GM06990 (cell line): ENCODE measurements around the gene WEE1.
A peak's percentile ranks its signal among the peaks of the same experiment; 100 is the strongest.

Source experiments
- DNase-seq: peaks from one replicate; pipeline ENCODE4 v3.0.0-alpha.2; 2011; ENCODE audit not compliant: insufficient read length; ENCODE audit errors: extremely low read depth
- H3K27me3 ChIP-seq: replicated peaks from 2 replicates; pipeline ENCODE4 v1.6.0; 2011; ENCODE audit warnings: low read length; ENCODE audit not compliant: control insufficient read depth, insufficient read depth
- H3K36me3 ChIP-seq: 2 replicates; pipeline ENCODE4 v1.5.1; 2011; ENCODE audit warnings: low read length; ENCODE audit not compliant: control insufficient read depth, insufficient read depth
- H3K4me3 ChIP-seq: replicated peaks from 2 replicates; pipeline ENCODE4 v1.5.1; 2011; ENCODE audit warnings: low read depth, mild to moderate bottlenecking, control low read depth, low read length
- TF ChIP-seq, protein P1 (sequence below): IDR thresholded peaks from 2 replicates; pipeline ENCODE4 v1.5.1; 2011; ENCODE audit warnings: low read length, control low read depth, mild to moderate bottlenecking, inconsistent platforms; ENCODE audit not compliant: insufficient read depth, poor library complexity, severe bottlenecking

Gene WEE1

DNA sequence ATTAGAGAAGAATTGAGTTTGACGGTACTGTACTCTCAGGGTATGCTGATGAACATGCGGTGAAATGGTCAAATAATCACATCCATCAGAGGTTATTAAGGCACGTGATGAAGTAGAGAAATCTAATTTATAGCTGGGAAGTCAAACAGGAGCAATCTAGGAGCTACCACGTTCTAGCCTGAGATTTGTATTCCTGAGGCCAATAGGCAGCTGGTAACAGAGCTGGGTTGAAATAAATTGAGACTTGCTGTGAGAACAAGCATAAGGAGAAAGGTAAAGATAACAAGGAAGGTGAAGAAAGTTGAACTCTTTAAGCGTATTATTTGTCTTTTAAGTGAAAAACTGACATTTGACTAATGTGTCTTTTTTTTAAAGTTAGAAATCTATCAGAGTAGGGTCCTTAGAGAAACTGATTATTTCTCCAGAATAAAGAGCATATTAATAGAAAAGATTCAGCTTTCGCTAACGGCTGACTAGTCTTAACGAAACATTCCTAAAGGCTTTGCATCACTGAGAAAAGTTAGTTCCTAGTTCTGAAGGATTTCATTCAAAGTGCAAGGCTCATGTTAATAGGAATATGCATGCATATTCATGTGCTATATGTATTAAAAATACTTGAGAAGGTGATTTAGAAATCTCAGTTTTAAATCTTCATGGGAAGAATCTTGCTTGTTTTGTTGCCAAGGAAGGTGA, 5.2 kb upstream of the WEE1 start:
- no peak overlapping the region for H3K4me3 ChIP-seq
- TF ChIP-seq, protein P1, sequence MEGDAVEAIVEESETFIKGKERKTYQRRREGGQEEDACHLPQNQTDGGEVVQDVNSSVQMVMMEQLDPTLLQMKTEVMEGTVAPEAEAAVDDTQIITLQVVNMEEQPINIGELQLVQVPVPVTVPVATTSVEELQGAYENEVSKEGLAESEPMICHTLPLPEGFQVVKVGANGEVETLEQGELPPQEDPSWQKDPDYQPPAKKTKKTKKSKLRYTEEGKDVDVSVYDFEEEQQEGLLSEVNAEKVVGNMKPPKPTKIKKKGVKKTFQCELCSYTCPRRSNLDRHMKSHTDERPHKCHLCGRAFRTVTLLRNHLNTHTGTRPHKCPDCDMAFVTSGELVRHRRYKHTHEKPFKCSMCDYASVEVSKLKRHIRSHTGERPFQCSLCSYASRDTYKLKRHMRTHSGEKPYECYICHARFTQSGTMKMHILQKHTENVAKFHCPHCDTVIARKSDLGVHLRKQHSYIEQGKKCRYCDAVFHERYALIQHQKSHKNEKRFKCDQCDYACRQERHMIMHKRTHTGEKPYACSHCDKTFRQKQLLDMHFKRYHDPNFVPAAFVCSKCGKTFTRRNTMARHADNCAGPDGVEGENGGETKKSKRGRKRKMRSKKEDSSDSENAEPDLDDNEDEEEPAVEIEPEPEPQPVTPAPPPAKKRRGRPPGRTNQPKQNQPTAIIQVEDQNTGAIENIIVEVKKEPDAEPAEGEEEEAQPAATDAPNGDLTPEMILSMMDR, result no peak
- no peak for DNase-seq
- H3K36me3 ChIP-seq, result no peaks in the 10 kb centered on the region
- H3K27me3 ChIP-seq, result no peaks in the 10 kb centered on the region

- TF ChIP-seq, protein P1, result no peak
- DNase-seq, result peak; percentile 52
- no peaks in the 10 kb centered on the region for H3K27me3 ChIP-seq
- no peaks in the 10 kb centered on the region for H3K36me3 ChIP-seq
- H3K4me3 ChIP-seq, result no peak overlapping the region
These were observed 4.4 kb upstream of the WEE1 start for GRCh38 chr11:9568854-9569587.

GRCh38 chr11:9569588-9570164, 3.8 kb upstream of the WEE1 start:
- no peak overlapping the region for H3K4me3 ChIP-seq
- no peaks in the 10 kb centered on the region for H3K36me3 ChIP-seq
- TF ChIP-seq, protein P1, result no peak
- no peak for DNase-seq
- H3K27me3 ChIP-seq, result no peaks in the 10 kb centered on the region

GRCh38 chr11:9570313-9571025, 3.0 kb upstream of the WEE1 start:
- no peak overlapping the region for H3K4me3 ChIP-seq
- TF ChIP-seq, protein P1, result no peak
- no peak for DNase-seq

DNA sequence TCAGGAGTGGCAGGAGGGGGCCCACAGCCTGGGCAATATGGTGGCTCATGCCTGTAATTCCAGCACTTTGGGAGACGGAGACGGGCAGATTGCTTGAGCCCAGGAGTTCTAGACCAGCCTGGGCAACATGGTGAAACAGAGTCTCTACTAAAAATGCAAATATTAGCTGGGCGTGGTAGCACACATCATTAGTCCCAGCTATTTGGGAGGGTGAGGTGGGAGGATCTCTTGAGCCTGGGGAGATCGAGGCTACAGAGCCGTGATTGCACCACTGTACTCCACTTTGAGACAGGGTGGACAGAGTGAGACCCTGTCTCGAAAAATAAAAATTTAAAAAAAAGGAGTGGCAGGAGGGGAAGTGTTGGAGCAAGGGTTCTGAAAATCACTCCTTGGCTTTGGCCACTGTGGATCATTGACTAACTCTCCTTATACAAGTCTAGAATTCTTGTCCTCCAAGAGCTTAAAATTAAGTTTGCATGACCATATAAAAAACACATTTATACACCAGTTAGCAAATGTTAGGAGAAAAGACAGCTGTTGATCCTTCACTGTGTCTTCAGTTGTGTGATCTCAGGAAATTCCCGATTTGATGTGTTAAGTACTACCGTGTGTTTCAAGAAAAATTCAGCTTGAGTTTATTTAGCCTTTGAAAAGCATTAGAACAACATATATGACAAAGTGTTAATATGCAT, 2.3 kb upstream of the WEE1 start:
- H3K4me3 ChIP-seq, result no peak overlapping the region
- H3K27me3 ChIP-seq, result no peaks in the 10 kb centered on the region
- H3K36me3 ChIP-seq, result no peaks in the 10 kb centered on the region
- TF ChIP-seq, protein P1, result no peak
- no peak for DNase-seq

More at GRCh38 chr11:9570313-9571025, 3.0 kb upstream of the WEE1 start:
- Histone ChIP-seq H3K36me3 (no peaks in the 10 kb centered on the region), H3K27me3 (no peaks in the 10 kb centered on the region)
